BLaER1 treated with 17β-estradiol and CSF1 and Interleukin-3, amounts not matched to agents 10 nM and 100 nM (cell line): ENCODE results near the gene KIF5C.
A peak's percentile ranks its signal among the peaks of the same experiment; 100 is the strongest.

Source experiments
- H3K27ac ChIP-seq, 11 experiments: shearing (Covaris generic); formaldehyde crosslinking; 2 replicates each; pipeline ENCODE4 v1.8.1; 2022
- H3K27me3 ChIP-seq, 11 experiments: shearing (Covaris generic); formaldehyde crosslinking; 2 replicates each; pipeline ENCODE4 v1.8.1; 2022
- H3K36me3 ChIP-seq, 11 experiments: shearing (Covaris generic); formaldehyde crosslinking; 2 replicates each; pipeline ENCODE4 v1.8.1; 2022
- H3K4me1 ChIP-seq, 10 experiments: shearing (Covaris generic); formaldehyde crosslinking; 2 replicates each; pipeline ENCODE4 v1.8.1; 2022
- H3K4me2 ChIP-seq, 11 experiments: shearing (Covaris generic); formaldehyde crosslinking; 2 replicates each; pipeline ENCODE4 v1.8.1; 2022
- H3K4me3 ChIP-seq, 10 experiments: shearing (Covaris generic); formaldehyde crosslinking; 2 replicates each; pipeline ENCODE4 v1.8.1; 2022
- H3K9ac ChIP-seq, 11 experiments: shearing (Covaris generic); formaldehyde crosslinking; 2 replicates each; pipeline ENCODE4 v1.8.1; 2022
- H3K9me3 ChIP-seq, 11 experiments: shearing (Covaris generic); formaldehyde crosslinking; replicated peaks in 1 of 11; 2 replicates each; pipeline ENCODE4 v1.8.1; 2022
- H4K20me1 ChIP-seq, 11 experiments: shearing (Covaris generic); formaldehyde crosslinking; 2 replicates each; pipeline ENCODE4 v1.8.1; 2022
- Cebpa-rat ChIP-seq, 11 experiments: shearing (Covaris generic); IDR thresholded peaks; 2 replicates each; pipeline ENCODE4 v1.8.1; 2022

KIF5C gene

GRCh38 chr2:148913492-148913891, 38.5 kb downstream of the KIF5C start:
- no peak for TF ChIP-seq Cebpa-rat (IDR thresholded peaks at IDR 0.05)
- no peaks in the 10 kb centered on the region for H3K4me1 ChIP-seq
- H3K27me3 ChIP-seq: no peaks in the 10 kb centered on the region
- no peak overlapping the region for H3K27ac ChIP-seq
- peaks cover 3 to 10% (median 5%) of the 10 kb centered on the region in 11 experiments; a peak in 18 of 22 replicates for H3K9me3 ChIP-seq
- no peaks in the 10 kb centered on the region for H4K20me1 ChIP-seq
- no peak overlapping the region for H3K4me2 ChIP-seq
- H3K4me3 ChIP-seq: no peak overlapping the region
- H3K36me3 ChIP-seq: no peaks in the 10 kb centered on the region
- no peak overlapping the region for H3K9ac ChIP-seq

- H4K20me1 ChIP-seq: no peaks in the 10 kb centered on the region
- H3K4me3 ChIP-seq: no peak overlapping the region
- H3K9me3 ChIP-seq: peaks cover 7 to 19% (median 12%) of the 10 kb centered on the region in 11 experiments; a peak in 19 of 22 replicates
- no peak for TF ChIP-seq Cebpa-rat (IDR thresholded peaks at IDR 0.05)
- H3K9ac ChIP-seq: no peak overlapping the region
- no peaks in the 10 kb centered on the region for H3K36me3 ChIP-seq
- H3K27ac ChIP-seq: no peak overlapping the region
- H3K27me3 ChIP-seq: no peaks in the 10 kb centered on the region
- no peaks in the 10 kb centered on the region for H3K4me1 ChIP-seq
- H3K4me2 ChIP-seq: no peak overlapping the region
Measured at GRCh38 chr2:148914463-148914862, 39.4 kb downstream of the KIF5C start.

- Histone ChIP-seq H4K20me1 (no peaks in the 10 kb centered on the region), H3K27me3 (no peaks in the 10 kb centered on the region), H3K9ac (no peak overlapping the region), H3K4me2 (no peak overlapping the region), H3K4me3 (no peak overlapping the region), H3K9me3 (peaks cover 7 to 19% (median 12%) of the 10 kb centered on the region in 11 experiments; a peak in 19 of 22 replicates), H3K27ac (no peak overlapping the region), H3K36me3 (no peaks in the 10 kb centered on the region), H3K4me1 (no peaks in the 10 kb centered on the region)
- no peak for TF ChIP-seq Cebpa-rat (IDR thresholded peaks at IDR 0.05)
Measured at GRCh38 chr2:148917431-148917830, 42.4 kb downstream of the KIF5C start.

GRCh38 chr2:148918554-148918953, 43.5 kb downstream of the KIF5C start:
- Histone ChIP-seq H3K36me3 (no peaks in the 10 kb centered on the region; a peak in 1 of 22 replicates), H3K4me3 (no peak overlapping the region), H4K20me1 (no peaks in the 10 kb centered on the region), H3K27ac (no peak overlapping the region), H3K4me2 (no peak overlapping the region), H3K9me3 (peaks cover 7 to 18% (median 12%) of the 10 kb centered on the region in 11 experiments; a peak in 19 of 22 replicates), H3K4me1 (no peaks in the 10 kb centered on the region), H3K27me3 (no peaks in the 10 kb centered on the region), H3K9ac (no peak overlapping the region)
- no peak for TF ChIP-seq Cebpa-rat (IDR thresholded peaks at IDR 0.05)

- Histone ChIP-seq H3K9ac (no peak overlapping the region), H3K9me3 (peaks cover 7 to 15% (median 12%) of the 10 kb centered on the region in 11 experiments; a peak in 19 of 22 replicates), H3K27ac (no peak overlapping the region), H4K20me1 (no peaks in the 10 kb centered on the region), H3K27me3 (no peaks in the 10 kb centered on the region), H3K4me1 (no peaks in the 10 kb centered on the region), H3K36me3 (peaks cover 0 to 5% (median 0%) of the 10 kb centered on the region in 11 experiments; a peak in 1 of 22 replicates), H3K4me2 (no peak overlapping the region), H3K4me3 (no peak overlapping the region)
- TF ChIP-seq Cebpa-rat (IDR thresholded peaks at IDR 0.05): no peak
Measured at GRCh38 chr2:148920559-148920958, 45.5 kb downstream of the KIF5C start.

GRCh38 chr2:148922062-148922461, 47.0 kb downstream of the KIF5C start:
- H3K36me3 ChIP-seq: peaks cover 0 to 9% (median 0%) of the 10 kb centered on the region in 11 experiments; a peak in 3 of 22 replicates
- no peak overlapping the region for H3K9ac ChIP-seq
- no peaks in the 10 kb centered on the region for H3K27me3 ChIP-seq
- H3K4me3 ChIP-seq: no peak overlapping the region
- H3K4me2 ChIP-seq: no peak overlapping the region
- peaks cover 8 to 26% (median 13%) of the 10 kb centered on the region in 11 experiments; a peak in 20 of 22 replicates for H3K9me3 ChIP-seq
- H3K4me1 ChIP-seq: peaks cover 0 to 11% (median 4%) of the 10 kb centered on the region in 10 experiments; a peak in 10 of 20 replicates
- no peaks in the 10 kb centered on the region for H4K20me1 ChIP-seq
- TF ChIP-seq Cebpa-rat (IDR thresholded peaks at IDR 0.05): no peak
- no peak overlapping the region for H3K27ac ChIP-seq

- TF ChIP-seq Cebpa-rat (IDR thresholded peaks at IDR 0.05): no peak
- Histone ChIP-seq H3K4me2 (no peak overlapping the region), H3K4me3 (no peak overlapping the region), H3K9me3 (peaks cover 8 to 26% (median 12%) of the 10 kb centered on the region in 11 experiments; a peak in 20 of 22 replicates), H3K9ac (no peak overlapping the region), H3K27ac (no peak overlapping the region), H3K4me1 (peaks cover 0 to 17% (median 9%) of the 10 kb centered on the region in 10 experiments; a peak in 10 of 20 replicates), H3K27me3 (no peaks in the 10 kb centered on the region), H3K36me3 (peaks cover 0 to 9% (median 0%) of the 10 kb centered on the region in 11 experiments; a peak in 3 of 22 replicates), H4K20me1 (no peaks in the 10 kb centered on the region)
Measured at GRCh38 chr2:148922776-148923475, 47.9 kb downstream of the KIF5C start.

GRCh38 chr2:148924514-148925178, 49.6 kb downstream of the KIF5C start:
- peaks cover 0 to 9% (median 0%) of the 10 kb centered on the region in 11 experiments; a peak in 3 of 22 replicates for H3K36me3 ChIP-seq
- peaks cover 0 to 17% (median 9%) of the 10 kb centered on the region in 10 experiments; a peak in 10 of 20 replicates for H3K4me1 ChIP-seq
- no peak overlapping the region for H3K4me3 ChIP-seq
- no peaks in the 10 kb centered on the region for H3K27me3 ChIP-seq
- H3K27ac ChIP-seq: no peak overlapping the region
- no peak overlapping the region for H3K9ac ChIP-seq
- peaks cover 0 to 12% (median 0%) of the 10 kb centered on the region in 11 experiments; a peak in 5 of 22 replicates for H3K9me3 ChIP-seq
- no peak for TF ChIP-seq Cebpa-rat (IDR thresholded peaks at IDR 0.05)
- no peaks in the 10 kb centered on the region for H4K20me1 ChIP-seq
- H3K4me2 ChIP-seq: no peak overlapping the region

GRCh38 chr2:148926291-148926961, 51.4 kb downstream of the KIF5C start:
- no peak overlapping the region for H3K9ac ChIP-seq

More at GRCh38 chr2:148926291-148926961, 51.4 kb downstream of the KIF5C start:
- no peak overlapping the region for H3K4me3 ChIP-seq
- peaks cover 0 to 12% (median 0%) of the 10 kb centered on the region in 11 experiments; a peak in 5 of 22 replicates for H3K9me3 ChIP-seq
- peaks cover 0 to 9% (median 0%) of the 10 kb centered on the region in 11 experiments; a peak in 3 of 22 replicates for H3K36me3 ChIP-seq
- H3K27me3 ChIP-seq: no peaks in the 10 kb centered on the region
- TF ChIP-seq Cebpa-rat (IDR thresholded peaks at IDR 0.05): no peak
- H3K27ac ChIP-seq: peak overlapping the region in 4 of 11 experiments; percentile 15 to 57 (median 31); a peak in 6 of 22 replicates
- H3K4me1 ChIP-seq: peaks cover 0 to 17% (median 9%) of the 10 kb centered on the region in 10 experiments; a peak in 10 of 20 replicates
- H4K20me1 ChIP-seq: no peaks in the 10 kb centered on the region
- peak overlapping the region in 7 of 11 experiments; percentile 12 to 65 (median 44); a peak in 8 of 22 replicates for H3K4me2 ChIP-seq
